Keratinocyte (primary cell): ENCODE measurements around the gene DCDC1.

Source experiments
- EZH2 ChIP-seq: IDR thresholded peaks from one replicate; pipeline ENCODE4 v1.6.1; 2012; ENCODE audit warnings: inconsistent platforms, mild to moderate bottlenecking, low read length, moderate library complexity
- TF ChIP-seq, protein P1 (sequence below), 3 experiments: IDR thresholded peaks in 1 of 3; conservative IDR thresholded peaks in 1 of 3; optimal IDR thresholded peaks in 1 of 3; 2 replicates in 2 of 3; 3 replicates in 1 of 3; pipeline versions ENCODE3 to v1.5.1; 2011; ENCODE audit warnings: low read length in 3 of 3, mild to moderate bottlenecking in 3 of 3, moderate library complexity in 2 of 3, control low read depth in 1 of 3, inconsistent platforms in 1 of 3; ENCODE audit not compliant: insufficient read depth in 2 of 3; ENCODE audit errors: extremely low read depth in 1 of 3

DNA sequence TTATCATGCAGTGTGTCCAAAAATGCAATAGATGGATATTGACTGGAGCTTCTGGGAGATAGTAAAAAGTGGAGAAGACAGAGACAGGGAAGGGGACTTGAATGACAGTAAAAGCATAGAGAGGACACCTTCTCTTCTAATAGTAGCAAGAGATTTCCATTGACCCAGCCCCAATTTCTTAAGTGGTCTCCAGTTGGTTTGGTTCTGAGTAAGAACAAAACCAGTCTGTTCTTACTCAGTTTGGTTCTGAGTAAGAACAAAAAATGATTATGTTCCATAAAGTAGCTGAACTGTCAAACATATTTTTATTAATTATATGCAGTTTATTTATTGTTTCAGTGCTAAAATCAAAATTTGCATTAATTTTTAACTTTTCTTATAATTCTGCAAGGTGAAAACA is 466.6 kb downstream of the DCDC1 start:
- TF ChIP-seq, protein P1, sequence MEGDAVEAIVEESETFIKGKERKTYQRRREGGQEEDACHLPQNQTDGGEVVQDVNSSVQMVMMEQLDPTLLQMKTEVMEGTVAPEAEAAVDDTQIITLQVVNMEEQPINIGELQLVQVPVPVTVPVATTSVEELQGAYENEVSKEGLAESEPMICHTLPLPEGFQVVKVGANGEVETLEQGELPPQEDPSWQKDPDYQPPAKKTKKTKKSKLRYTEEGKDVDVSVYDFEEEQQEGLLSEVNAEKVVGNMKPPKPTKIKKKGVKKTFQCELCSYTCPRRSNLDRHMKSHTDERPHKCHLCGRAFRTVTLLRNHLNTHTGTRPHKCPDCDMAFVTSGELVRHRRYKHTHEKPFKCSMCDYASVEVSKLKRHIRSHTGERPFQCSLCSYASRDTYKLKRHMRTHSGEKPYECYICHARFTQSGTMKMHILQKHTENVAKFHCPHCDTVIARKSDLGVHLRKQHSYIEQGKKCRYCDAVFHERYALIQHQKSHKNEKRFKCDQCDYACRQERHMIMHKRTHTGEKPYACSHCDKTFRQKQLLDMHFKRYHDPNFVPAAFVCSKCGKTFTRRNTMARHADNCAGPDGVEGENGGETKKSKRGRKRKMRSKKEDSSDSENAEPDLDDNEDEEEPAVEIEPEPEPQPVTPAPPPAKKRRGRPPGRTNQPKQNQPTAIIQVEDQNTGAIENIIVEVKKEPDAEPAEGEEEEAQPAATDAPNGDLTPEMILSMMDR (optimal IDR thresholded peaks at IDR 0.05 in 1 of 3, IDR thresholded peaks at IDR 0.05 in 1 of 3, conservative IDR thresholded peaks at IDR 0.05 in 1 of 3; ENCODE audit: extremely low read depth in 1 of 3, insufficient read depth in 2 of 3, low read length in 3 of 3) = no peak
- TF ChIP-seq EZH2 = no peak
